Calu3 (cell line): Measurements from ENCODE around the gene CCN5. TPM values are rescaled to one million over a fixed set of nuclear protein-coding genes. Genes with fewer than 3 reads are reported as not detected.
A peak's percentile ranks its signal among the peaks of the same experiment; 100 is the strongest.

Source experiments
- BruUV-seq: library from RNA; stranded (reverse); fragments of 400-500 nt; replicated peaks from 2 replicates; lab custom pipeline; 2021; lab: Mats Ljungman, UMichigan
- CTCF ChIA-PET: fragments of 300-600 bp; sonication (Branson Sonifier 250); formaldehyde crosslinking; loops from one replicate; lab custom pipeline; 2022; ENCODE audit warnings: antibody characterized with exemption; lab: Charles Lee
- DNase-seq: peaks from one replicate; pipeline ENCODE4 v3.0.0; 2022
- H3K27ac Mint-ChIP-seq: one replicate; pipeline ENCODE4 v1.8.0; 2022; ENCODE audit warnings: mixed read lengths; ENCODE audit not compliant: unreplicated experiment
- H3K27me3 Mint-ChIP-seq: one replicate; pipeline ENCODE4 v1.8.0; 2022; ENCODE audit warnings: mixed read lengths; ENCODE audit not compliant: unreplicated experiment
- H3K36me3 Mint-ChIP-seq: one replicate; pipeline ENCODE4 v1.8.0; 2022; ENCODE audit warnings: mild to moderate bottlenecking, moderate library complexity, mixed read lengths; ENCODE audit not compliant: insufficient read depth, unreplicated experiment
- H3K4me1 Mint-ChIP-seq: one replicate; pipeline ENCODE4 v1.8.0; 2022; ENCODE audit warnings: mild to moderate bottlenecking, low read depth, mixed read lengths; ENCODE audit not compliant: unreplicated experiment
- H3K4me3 Mint-ChIP-seq: one replicate; pipeline ENCODE4 v1.8.0; 2022; ENCODE audit warnings: mild to moderate bottlenecking, low read depth, moderate library complexity, mixed read lengths; ENCODE audit not compliant: unreplicated experiment
- H3K9me3 Mint-ChIP-seq: one replicate; pipeline ENCODE4 v1.8.0; 2022; ENCODE audit warnings: low read depth, mixed read lengths; ENCODE audit not compliant: unreplicated experiment
- CTCF ChIP-seq: fragments of 200-600 bp; IDR thresholded peaks from one replicate; pipeline ENCODE4 v1.8.0; 2022; ENCODE audit warnings: antibody characterized with exemption; ENCODE audit not compliant: unreplicated experiment
- intact Hi-C: fragments of 100-400 bp; cut with micrococcal nuclease; formaldehyde crosslinking; loops from one replicate; pipeline ENCODE4 v1.10.0; 2022; ENCODE audit not compliant: unreplicated experiment
- total RNA-seq: library from RNA; stranded (reverse); gene quantifications from 2 replicates; pipeline ENCODE4 v1.2.3, GENCODE V29; 2022

The CCN5 gene
- total RNA-seq, 1 experiment from 2014 or later: 0.94 TPM

GRCh38 chr20:44678242-44678641, 36.9 kb upstream of the CCN5 start:
- H3K27me3 Mint-ChIP-seq: no peaks in the 10 kb centered on the region
- no peak for TF ChIP-seq CTCF
- H3K36me3 Mint-ChIP-seq: no peaks in the 10 kb centered on the region
- H3K4me1 Mint-ChIP-seq: no peaks in the 10 kb centered on the region
- no peak overlapping the region for H3K4me3 Mint-ChIP-seq
- intact Hi-C loops: no loop called here
- no peaks in the 10 kb centered on the region for H3K9me3 Mint-ChIP-seq
- no peak for DNase-seq
- no peak overlapping the region for H3K27ac Mint-ChIP-seq
- CTCF ChIA-PET: interaction anchor here (0.7 kb wide), 1 partner anchor 43 kb away, joined by 3 read pairs; no protein-coding TSS in a partner anchor
- BruUV-seq: no TSS peak

GRCh38 chr20:44678990-44679611, 36.1 kb upstream of the CCN5 start:
- TF ChIP-seq CTCF: no peak
- BruUV-seq: no TSS peak
- intact Hi-C loops: no loop called here
- DNase-seq: no peak
- peaks cover 7% of the 10 kb centered on the region for H3K4me1 Mint-ChIP-seq
- no peaks in the 10 kb centered on the region for H3K9me3 Mint-ChIP-seq
- H3K27ac Mint-ChIP-seq: no peak overlapping the region
- H3K4me3 Mint-ChIP-seq: no peak overlapping the region
- H3K36me3 Mint-ChIP-seq: no peaks in the 10 kb centered on the region
- CTCF ChIA-PET: no interaction called here
- H3K27me3 Mint-ChIP-seq: no peaks in the 10 kb centered on the region

DNA sequence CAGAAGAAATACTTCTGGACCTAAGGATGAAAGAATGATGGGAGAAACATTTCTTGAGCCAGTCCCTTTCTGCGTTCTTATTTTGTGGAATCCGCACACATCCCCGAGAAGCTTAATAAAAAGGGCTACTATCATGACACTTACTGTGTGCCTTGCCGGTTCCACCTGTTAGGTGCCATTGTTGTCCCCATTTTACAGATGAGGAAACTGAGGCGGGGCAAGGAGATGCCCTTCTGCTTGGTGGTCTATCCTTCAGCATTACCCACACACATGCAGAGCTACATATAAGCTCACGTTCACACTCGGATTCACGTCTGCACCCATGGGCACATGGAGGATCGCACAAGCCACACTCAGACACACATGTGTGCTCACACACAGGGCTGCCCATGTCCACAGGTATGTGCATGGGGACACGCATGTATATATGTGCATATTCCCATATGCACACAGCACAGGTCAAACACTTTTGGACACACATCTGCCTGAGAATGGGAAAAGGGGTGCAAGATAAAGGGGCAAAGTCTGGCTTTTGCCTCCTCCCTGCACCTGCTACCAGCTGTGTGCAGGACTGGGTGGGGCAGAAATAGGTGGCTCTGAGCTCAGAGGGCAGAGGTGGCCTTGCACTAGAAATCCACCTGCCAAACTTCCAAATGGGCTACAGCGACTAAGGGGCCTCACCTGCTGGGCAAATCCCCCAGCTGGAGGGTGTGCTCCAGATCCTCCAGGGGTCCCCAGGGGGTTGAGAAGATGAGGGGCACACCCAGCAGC, 33.2 kb upstream of the CCN5 start:
- no peak for DNase-seq
- no TSS peak for BruUV-seq
- no peak for TF ChIP-seq CTCF
- peaks cover 23% of the 10 kb centered on the region for H3K4me1 Mint-ChIP-seq
- intact Hi-C loops: loop anchor here (5.0 kb wide), 1 partner anchor 465 kb away; no protein-coding TSS in a partner anchor
- H3K27ac Mint-ChIP-seq: no peak overlapping the region
- no peak overlapping the region for H3K4me3 Mint-ChIP-seq
- H3K27me3 Mint-ChIP-seq: no peaks in the 10 kb centered on the region
- CTCF ChIA-PET: interaction anchor here (0.6 to 5.4 kb wide), 6 partner anchors 11 to 65 kb away, joined by 3 to 131 read pairs (median 7); partner anchors contain the start of gene CCN5
- H3K9me3 Mint-ChIP-seq: no peaks in the 10 kb centered on the region
- H3K36me3 Mint-ChIP-seq: no peaks in the 10 kb centered on the region

- Mint-ChIP-seq H3K27ac (no peak overlapping the region), H3K9me3 (no peaks in the 10 kb centered on the region)
Observed at GRCh38 chr20:44683263-44684046, 31.7 kb upstream of the CCN5 start.

More at GRCh38 chr20:44683263-44684046, 31.7 kb upstream of the CCN5 start:
- DNase-seq: peak; percentile 90
- Mint-ChIP-seq H3K27me3 (no peaks in the 10 kb centered on the region), H3K36me3 (no peaks in the 10 kb centered on the region), H3K4me1 (peaks cover 36% of the 10 kb centered on the region), H3K4me3 (no peak overlapping the region)
- intact Hi-C loops: loop anchor here (5.0 kb wide), 1 partner anchor 466 kb away; no protein-coding TSS in a partner anchor
- no TSS peak for BruUV-seq
- CTCF ChIA-PET: interaction anchor here (0.5 to 5.4 kb wide), 20 partner anchors 10 to 466 kb away, joined by 3 to 131 read pairs (median 4); partner anchors contain the start of gene CCN5
- TF ChIP-seq CTCF: peak; percentile 84
